ENCODE measurements around the gene CTNND2. TPM values are rescaled to one million over a fixed set of nuclear protein-coding genes. Genes with fewer than 3 reads are reported as not detected.

Gene CTNND2
- total and polyA plus RNA-seq, 10 of the 15 experiments (the other 5 are each of a cell fraction or from before 2014, with no cell fraction given) = 0.02 to 0.16 (median 0.04) TPM; not detected in 7

DNA sequence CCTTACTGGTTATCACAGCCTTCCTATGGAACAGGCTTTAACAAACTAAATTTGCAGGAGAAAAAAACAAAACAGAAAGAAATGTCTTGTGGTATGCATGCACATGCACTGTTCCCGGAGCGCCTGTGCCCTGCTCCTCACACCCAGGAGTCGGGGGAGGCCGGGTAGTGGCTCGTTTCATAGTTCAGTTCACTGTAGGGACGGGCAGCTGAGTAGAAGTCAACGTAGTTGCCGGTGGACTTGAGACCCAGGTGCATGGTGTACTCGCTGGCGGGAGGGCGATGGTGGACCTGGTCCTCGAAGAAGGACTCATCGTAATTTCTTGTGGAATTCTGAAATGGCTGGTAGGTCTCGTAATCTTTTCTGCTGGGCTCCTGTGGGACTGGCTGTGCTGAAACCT is 930.9 kb downstream of the CTNND2 start:
- FAIRE-seq (no peak), DNase-seq (ENCODE audit: low read depth, low spot score) (no peak), ATAC-seq (no peak)
- 37% methylated on average over 14 of the region's 14 CpGs for WGBS (ENCODE audit: insufficient coverage, insufficient replicate concordance, low lambda C conversion rate, missing lambda C conversion rate)
- Histone ChIP-seq H4K20me1 (ENCODE audit: control insufficient read depth, insufficient read depth) (no peaks in the 10 kb centered on the region), H3K36me3 (ENCODE audit: control insufficient read depth in 2 of 2, insufficient read depth in 2 of 2, low read length in 1 of 2) (no peaks in the 10 kb centered on the region), H3K4me2 (ENCODE audit: control insufficient read depth, insufficient read depth) (no peak overlapping the region), H3K79me2 (ENCODE audit: control insufficient read depth, insufficient read depth, low read length) (no peaks in the 10 kb centered on the region), H3K9ac (ENCODE audit: control insufficient read depth, insufficient read depth, low read length) (no peak overlapping the region), H3K27ac (ENCODE audit: control insufficient read depth, insufficient read depth) (no peak overlapping the region), H3K4me3 (no peak overlapping the region), H3K27me3 (replicated peaks in 1 of 2; ENCODE audit: control insufficient read depth in 2 of 2, insufficient read depth in 2 of 2, low read length in 1 of 2) (0 out of 4 replicates have a peak, but pooled peaks cover 0 to 3% of the 10 kb centered on the region in 2 experiments), H3K4me1 (ENCODE audit: control insufficient read depth, insufficient read depth, low read length) (no peaks in the 10 kb centered on the region), H3K9me3 (replicated peaks; ENCODE audit: control insufficient read depth, insufficient read depth, low read length) (no peaks in the 10 kb centered on the region), H2AFZ (ENCODE audit: control insufficient read depth, low read depth, low read length) (no peak overlapping the region)
- SMC1A ChIA-PET (ENCODE audit: uncharacterized antibody, unreplicated experiment) = no interaction called here
- POLR2A ChIA-PET = no interaction called here
- in situ Hi-C loops (cut with MboI) = no loop called here
- TF ChIP-seq, protein P1, sequence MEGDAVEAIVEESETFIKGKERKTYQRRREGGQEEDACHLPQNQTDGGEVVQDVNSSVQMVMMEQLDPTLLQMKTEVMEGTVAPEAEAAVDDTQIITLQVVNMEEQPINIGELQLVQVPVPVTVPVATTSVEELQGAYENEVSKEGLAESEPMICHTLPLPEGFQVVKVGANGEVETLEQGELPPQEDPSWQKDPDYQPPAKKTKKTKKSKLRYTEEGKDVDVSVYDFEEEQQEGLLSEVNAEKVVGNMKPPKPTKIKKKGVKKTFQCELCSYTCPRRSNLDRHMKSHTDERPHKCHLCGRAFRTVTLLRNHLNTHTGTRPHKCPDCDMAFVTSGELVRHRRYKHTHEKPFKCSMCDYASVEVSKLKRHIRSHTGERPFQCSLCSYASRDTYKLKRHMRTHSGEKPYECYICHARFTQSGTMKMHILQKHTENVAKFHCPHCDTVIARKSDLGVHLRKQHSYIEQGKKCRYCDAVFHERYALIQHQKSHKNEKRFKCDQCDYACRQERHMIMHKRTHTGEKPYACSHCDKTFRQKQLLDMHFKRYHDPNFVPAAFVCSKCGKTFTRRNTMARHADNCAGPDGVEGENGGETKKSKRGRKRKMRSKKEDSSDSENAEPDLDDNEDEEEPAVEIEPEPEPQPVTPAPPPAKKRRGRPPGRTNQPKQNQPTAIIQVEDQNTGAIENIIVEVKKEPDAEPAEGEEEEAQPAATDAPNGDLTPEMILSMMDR (IDR thresholded peaks at IDR 0.05 in 2 of 3, conservative IDR thresholded peaks at IDR 0.05 in 1 of 3; ENCODE audit: control insufficient read depth in 2 of 3, extremely low read depth in 1 of 3, insufficient read depth in 1 of 3, low read depth in 3 of 3, low read length in 3 of 3) = no peak
- TF ChIP-seq SMAD1 (IDR thresholded peaks at IDR 0.05; ENCODE audit: low read depth, partially characterized antibody) (no peak), HDAC2 (IDR thresholded peaks at IDR 0.05) (no peak), IKZF1 (conservative IDR thresholded peaks at IDR 0.05) (no peak), POLR2AphosphoS2 (IDR thresholded peaks at IDR 0.05; ENCODE audit: low read depth, low read length) (no peak), CREB1 (IDR thresholded peaks at IDR 0.05; ENCODE audit: low read depth) (no peak), DPF2 (IDR thresholded peaks at IDR 0.05) (no peak), CBX5 (IDR thresholded peaks at IDR 0.05; ENCODE audit: low read depth) (no peak), SMC3 (IDR thresholded peaks at IDR 0.05; ENCODE audit: borderline replicate concordance, low read length) (no peak), CEBPB (IDR thresholded peaks at IDR 0.05; ENCODE audit: borderline replicate concordance in 1 of 2, low read depth in 2 of 2, low read length in 2 of 2) (no peak), ESRRA (IDR thresholded peaks at IDR 0.05; ENCODE audit: low read length) (no peak), IKZF2 (IDR thresholded peaks at IDR 0.05) (no peak), SIN3A (IDR thresholded peaks at IDR 0.05; ENCODE audit: low read depth, low read length) (no peak), SPI1 (IDR thresholded peaks at IDR 0.05; ENCODE audit: borderline replicate concordance, insufficient read depth, low read depth, low read length) (no peak)
- TF ChIP-seq, protein P2, sequence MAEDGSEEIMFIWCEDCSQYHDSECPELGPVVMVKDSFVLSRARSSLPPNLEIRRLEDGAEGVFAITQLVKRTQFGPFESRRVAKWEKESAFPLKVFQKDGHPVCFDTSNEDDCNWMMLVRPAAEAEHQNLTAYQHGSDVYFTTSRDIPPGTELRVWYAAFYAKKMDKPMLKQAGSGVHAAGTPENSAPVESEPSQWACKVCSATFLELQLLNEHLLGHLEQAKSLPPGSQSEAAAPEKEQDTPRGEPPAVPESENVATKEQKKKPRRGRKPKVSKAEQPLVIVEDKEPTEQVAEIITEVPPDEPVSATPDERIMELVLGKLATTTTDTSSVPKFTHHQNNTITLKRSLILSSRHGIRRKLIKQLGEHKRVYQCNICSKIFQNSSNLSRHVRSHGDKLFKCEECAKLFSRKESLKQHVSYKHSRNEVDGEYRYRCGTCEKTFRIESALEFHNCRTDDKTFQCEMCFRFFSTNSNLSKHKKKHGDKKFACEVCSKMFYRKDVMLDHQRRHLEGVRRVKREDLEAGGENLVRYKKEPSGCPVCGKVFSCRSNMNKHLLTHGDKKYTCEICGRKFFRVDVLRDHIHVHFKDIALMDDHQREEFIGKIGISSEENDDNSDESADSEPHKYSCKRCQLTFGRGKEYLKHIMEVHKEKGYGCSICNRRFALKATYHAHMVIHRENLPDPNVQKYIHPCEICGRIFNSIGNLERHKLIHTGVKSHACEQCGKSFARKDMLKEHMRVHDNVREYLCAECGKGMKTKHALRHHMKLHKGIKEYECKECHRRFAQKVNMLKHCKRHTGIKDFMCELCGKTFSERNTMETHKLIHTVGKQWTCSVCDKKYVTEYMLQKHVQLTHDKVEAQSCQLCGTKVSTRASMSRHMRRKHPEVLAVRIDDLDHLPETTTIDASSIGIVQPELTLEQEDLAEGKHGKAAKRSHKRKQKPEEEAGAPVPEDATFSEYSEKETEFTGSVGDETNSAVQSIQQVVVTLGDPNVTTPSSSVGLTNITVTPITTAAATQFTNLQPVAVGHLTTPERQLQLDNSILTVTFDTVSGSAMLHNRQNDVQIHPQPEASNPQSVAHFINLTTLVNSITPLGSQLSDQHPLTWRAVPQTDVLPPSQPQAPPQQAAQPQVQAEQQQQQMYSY (CRISPR knock-in tag; IDR thresholded peaks at IDR 0.05) = no peak
- TF ChIP-seq, protein P3, sequence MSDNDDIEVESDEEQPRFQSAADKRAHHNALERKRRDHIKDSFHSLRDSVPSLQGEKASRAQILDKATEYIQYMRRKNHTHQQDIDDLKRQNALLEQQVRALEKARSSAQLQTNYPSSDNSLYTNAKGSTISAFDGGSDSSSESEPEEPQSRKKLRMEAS (IDR thresholded peaks at IDR 0.05; ENCODE audit: low read depth, low read length) = no peak
- TF ChIP-seq, protein P4, sequence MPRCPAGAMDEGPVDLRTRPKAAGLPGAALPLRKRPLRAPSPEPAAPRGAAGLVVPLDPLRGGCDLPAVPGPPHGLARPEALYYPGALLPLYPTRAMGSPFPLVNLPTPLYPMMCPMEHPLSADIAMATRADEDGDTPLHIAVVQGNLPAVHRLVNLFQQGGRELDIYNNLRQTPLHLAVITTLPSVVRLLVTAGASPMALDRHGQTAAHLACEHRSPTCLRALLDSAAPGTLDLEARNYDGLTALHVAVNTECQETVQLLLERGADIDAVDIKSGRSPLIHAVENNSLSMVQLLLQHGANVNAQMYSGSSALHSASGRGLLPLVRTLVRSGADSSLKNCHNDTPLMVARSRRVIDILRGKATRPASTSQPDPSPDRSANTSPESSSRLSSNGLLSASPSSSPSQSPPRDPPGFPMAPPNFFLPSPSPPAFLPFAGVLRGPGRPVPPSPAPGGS (IDR thresholded peaks at IDR 0.05; ENCODE audit: borderline replicate concordance, insufficient read depth, low read depth, low read length, poor library complexity, severe bottlenecking) = no peak
- intact Hi-C loops (cut with micrococcal nuclease; ENCODE audit: unreplicated experiment) = no loop called here
- BruUV-seq (replicated peaks) = no TSS peak
- CTCF ChIA-PET = no interaction called here
- RAD21 ChIA-PET (ENCODE audit: unreplicated experiment) = no interaction called here

Measured in GM12878 (cell line).